ENCODE measurements around the gene IFNA5. TPM values are rescaled to one million over a fixed set of nuclear protein-coding genes. Genes with fewer than 3 reads are reported as not detected.

The IFNA5 gene
- total and polyA plus RNA-seq, 2 of the 13 experiments (the other 11 are each of a cell fraction or from before 2014, with no cell fraction given): not detected

Other genes with a start within 250 kb of the IFNA5 start
- not detected in 2 replicates for gene IFNB1, start 227.4 kb downstream of the IFNA5 start, total RNA-seq (2016; rRNA removed; fragmentation: Illumina TruSeq; extraction: Trizol)
- not detected in 2 replicates for gene IFNB1, start 227.4 kb downstream of the IFNA5 start, polyA plus RNA-seq (2011; rRNA removed)
- not detected in 2 replicates for gene IFNW1, start 163.5 kb downstream of the IFNA5 start, total RNA-seq (2016; rRNA removed; fragmentation: Illumina TruSeq; extraction: Trizol)
- not detected in 2 replicates for gene IFNW1, start 163.5 kb downstream of the IFNA5 start, polyA plus RNA-seq (2011; rRNA removed)
- not detected in 2 replicates for gene IFNA21, start 138.7 kb downstream of the IFNA5 start, total RNA-seq (2016; rRNA removed; fragmentation: Illumina TruSeq; extraction: Trizol)
- gene IFNA21, start 138.7 kb downstream of the IFNA5 start, polyA plus RNA-seq (2011; rRNA removed): not detected in 2 replicates
- gene IFNA4, start 117.7 kb downstream of the IFNA5 start, total RNA-seq (2016; rRNA removed; fragmentation: Illumina TruSeq; extraction: Trizol): not detected in 2 replicates
- gene IFNA4, start 117.7 kb downstream of the IFNA5 start, polyA plus RNA-seq (2011; rRNA removed): not detected in 2 replicates
- not detected in 2 replicates for gene IFNA7, start 103.1 kb downstream of the IFNA5 start, total RNA-seq (2016; rRNA removed; fragmentation: Illumina TruSeq; extraction: Trizol)
- not detected in 2 replicates for gene IFNA7, start 103.1 kb downstream of the IFNA5 start, polyA plus RNA-seq (2011; rRNA removed)
- gene IFNA10, start 98.2 kb downstream of the IFNA5 start, total RNA-seq (2016; rRNA removed; fragmentation: Illumina TruSeq; extraction: Trizol): not detected in 2 replicates
- not detected in 2 replicates for gene IFNA10, start 98.2 kb downstream of the IFNA5 start, polyA plus RNA-seq (2011; rRNA removed)
- gene IFNA16, start 88.0 kb downstream of the IFNA5 start, total RNA-seq (2016; rRNA removed; fragmentation: Illumina TruSeq; extraction: Trizol): not detected in 2 replicates
- gene IFNA16, start 88.0 kb downstream of the IFNA5 start, polyA plus RNA-seq (2011; rRNA removed): not detected in 2 replicates
- not detected in 2 replicates for gene IFNA17, start 77.1 kb downstream of the IFNA5 start, total RNA-seq (2016; rRNA removed; fragmentation: Illumina TruSeq; extraction: Trizol)
- gene IFNA17, start 77.1 kb downstream of the IFNA5 start, polyA plus RNA-seq (2011; rRNA removed): not detected in 2 replicates
- gene IFNA14, start 65.3 kb downstream of the IFNA5 start, total RNA-seq (2016; rRNA removed; fragmentation: Illumina TruSeq; extraction: Trizol): not detected in 2 replicates
- not detected in 2 replicates for gene IFNA14, start 65.3 kb downstream of the IFNA5 start, polyA plus RNA-seq (2011; rRNA removed)
- gene KLHL9, start 30.1 kb upstream of the IFNA5 start, total RNA-seq (2016; rRNA removed; fragmentation: Illumina TruSeq; extraction: Trizol): 17.7 and 32.7 TPM in 2 replicates
- 8.1 and 8.7 TPM in 2 replicates for gene KLHL9, start 30.1 kb upstream of the IFNA5 start, polyA plus RNA-seq (2011; rRNA removed)
- not detected in 2 replicates for gene IFNA6, start 45.6 kb upstream of the IFNA5 start, total RNA-seq (2016; rRNA removed; fragmentation: Illumina TruSeq; extraction: Trizol)
- not detected in 2 replicates for gene IFNA6, start 45.6 kb upstream of the IFNA5 start, polyA plus RNA-seq (2011; rRNA removed)
- not detected in 2 replicates for gene IFNA13, start 62.7 kb upstream of the IFNA5 start, total RNA-seq (2016; rRNA removed; fragmentation: Illumina TruSeq; extraction: Trizol)
- not detected in 2 replicates for gene IFNA13, start 62.7 kb upstream of the IFNA5 start, polyA plus RNA-seq (2011; rRNA removed)
- gene IFNA2, start 80.1 kb upstream of the IFNA5 start, total RNA-seq (2016; rRNA removed; fragmentation: Illumina TruSeq; extraction: Trizol): not detected in 2 replicates
- not detected in 2 replicates for gene IFNA2, start 80.1 kb upstream of the IFNA5 start, polyA plus RNA-seq (2011; rRNA removed)
- gene IFNA8, start 103.8 kb upstream of the IFNA5 start, total RNA-seq (2016; rRNA removed; fragmentation: Illumina TruSeq; extraction: Trizol): not detected in 2 replicates
- gene IFNA8, start 103.8 kb upstream of the IFNA5 start, polyA plus RNA-seq (2011; rRNA removed): not detected in 2 replicates
- not detected in 2 replicates for gene IFNA1, start 135.1 kb upstream of the IFNA5 start, total RNA-seq (2016; rRNA removed; fragmentation: Illumina TruSeq; extraction: Trizol)
- gene IFNA1, start 135.1 kb upstream of the IFNA5 start, polyA plus RNA-seq (2011; rRNA removed): not detected in 2 replicates
- gene IFNE, start 177.0 kb upstream of the IFNA5 start, total RNA-seq (2016; rRNA removed; fragmentation: Illumina TruSeq; extraction: Trizol): not detected in 2 replicates
- not detected in 2 replicates for gene IFNE, start 177.0 kb upstream of the IFNA5 start, polyA plus RNA-seq (2011; rRNA removed)

All from HepG2 (cell line).